ENCODE data around the gene COPS6. TPM values are rescaled to one million over a fixed set of nuclear protein-coding genes. Genes with fewer than 3 reads are reported as not detected.

The COPS6 gene
- total RNA-seq, 1 donor from 2014 or later: 77.4 TPM

DNA sequence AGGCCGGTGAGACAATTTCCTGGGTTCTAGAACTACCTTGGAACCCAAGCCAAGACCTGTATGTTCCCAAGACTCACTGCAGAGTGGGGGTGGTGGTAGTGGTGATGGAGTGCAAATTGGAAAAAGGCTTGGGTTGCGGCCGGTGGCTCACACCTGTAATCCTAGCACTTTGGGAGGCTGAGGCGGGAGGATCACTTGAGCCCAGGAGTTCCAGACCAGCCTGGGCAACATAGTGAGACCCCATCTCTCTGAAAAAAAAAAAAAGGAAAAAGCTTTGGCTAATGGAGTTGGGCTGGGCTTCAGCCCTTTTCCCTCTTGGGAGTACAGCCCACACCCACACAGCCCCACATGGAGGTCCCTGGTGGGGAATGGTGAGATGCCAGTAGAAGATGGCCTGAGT, 16.8 kb downstream of the COPS6 start:
- Mint-ChIP-seq H3K27ac (ENCODE audit: unreplicated experiment) (no peak overlapping the region), H3K9me3 (ENCODE audit: unreplicated experiment) (peaks cover 11% of the 10 kb centered on the region), H3K4me1 (ENCODE audit: low read depth, unreplicated experiment) (no peaks in the 10 kb centered on the region), H3K36me3 (ENCODE audit: unreplicated experiment) (no peaks in the 10 kb centered on the region), H3K27me3 (ENCODE audit: unreplicated experiment) (peaks cover 16% of the 10 kb centered on the region), H3K4me3 (ENCODE audit: unreplicated experiment) (no peak overlapping the region)
- TF ChIP-seq, protein P1, sequence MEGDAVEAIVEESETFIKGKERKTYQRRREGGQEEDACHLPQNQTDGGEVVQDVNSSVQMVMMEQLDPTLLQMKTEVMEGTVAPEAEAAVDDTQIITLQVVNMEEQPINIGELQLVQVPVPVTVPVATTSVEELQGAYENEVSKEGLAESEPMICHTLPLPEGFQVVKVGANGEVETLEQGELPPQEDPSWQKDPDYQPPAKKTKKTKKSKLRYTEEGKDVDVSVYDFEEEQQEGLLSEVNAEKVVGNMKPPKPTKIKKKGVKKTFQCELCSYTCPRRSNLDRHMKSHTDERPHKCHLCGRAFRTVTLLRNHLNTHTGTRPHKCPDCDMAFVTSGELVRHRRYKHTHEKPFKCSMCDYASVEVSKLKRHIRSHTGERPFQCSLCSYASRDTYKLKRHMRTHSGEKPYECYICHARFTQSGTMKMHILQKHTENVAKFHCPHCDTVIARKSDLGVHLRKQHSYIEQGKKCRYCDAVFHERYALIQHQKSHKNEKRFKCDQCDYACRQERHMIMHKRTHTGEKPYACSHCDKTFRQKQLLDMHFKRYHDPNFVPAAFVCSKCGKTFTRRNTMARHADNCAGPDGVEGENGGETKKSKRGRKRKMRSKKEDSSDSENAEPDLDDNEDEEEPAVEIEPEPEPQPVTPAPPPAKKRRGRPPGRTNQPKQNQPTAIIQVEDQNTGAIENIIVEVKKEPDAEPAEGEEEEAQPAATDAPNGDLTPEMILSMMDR (IDR thresholded peaks at IDR 0.05; ENCODE audit: partially characterized antibody, unreplicated experiment): no peak
- DNase-seq: no peak

DNA sequence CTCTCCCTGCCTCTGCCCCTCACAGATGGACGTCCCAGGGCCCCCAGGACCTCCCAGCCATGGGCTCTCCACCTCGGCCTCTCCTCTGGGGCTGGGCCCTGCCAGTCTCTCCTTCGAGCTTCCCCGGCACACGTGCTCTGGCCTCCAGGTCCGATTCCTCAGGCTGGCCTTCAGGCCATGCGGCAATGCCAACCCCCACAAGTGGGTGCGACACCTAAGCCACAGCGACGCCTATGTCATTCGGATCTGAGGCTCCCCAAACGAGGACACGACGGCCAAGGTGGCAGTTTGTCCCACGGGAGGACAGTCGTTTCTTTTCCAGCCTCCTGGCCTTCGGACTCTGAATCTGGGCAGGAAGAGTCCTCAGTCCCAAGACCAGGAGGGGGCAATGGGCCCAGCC, 17.9 kb downstream of the COPS6 start:
- peaks cover 10% of the 10 kb centered on the region for H3K27me3 Mint-ChIP-seq (ENCODE audit: unreplicated experiment)
- no peaks in the 10 kb centered on the region for H3K36me3 Mint-ChIP-seq (ENCODE audit: unreplicated experiment)
- no peak for DNase-seq
- H3K4me1 Mint-ChIP-seq (ENCODE audit: low read depth, unreplicated experiment): no peaks in the 10 kb centered on the region
- H3K27ac Mint-ChIP-seq (ENCODE audit: unreplicated experiment): no peak overlapping the region
- no peak overlapping the region for H3K4me3 Mint-ChIP-seq (ENCODE audit: unreplicated experiment)
- TF ChIP-seq, protein P1 (IDR thresholded peaks at IDR 0.05; ENCODE audit: partially characterized antibody, unreplicated experiment): no peak
- peaks cover 6% of the 10 kb centered on the region for H3K9me3 Mint-ChIP-seq (ENCODE audit: unreplicated experiment)

DNA sequence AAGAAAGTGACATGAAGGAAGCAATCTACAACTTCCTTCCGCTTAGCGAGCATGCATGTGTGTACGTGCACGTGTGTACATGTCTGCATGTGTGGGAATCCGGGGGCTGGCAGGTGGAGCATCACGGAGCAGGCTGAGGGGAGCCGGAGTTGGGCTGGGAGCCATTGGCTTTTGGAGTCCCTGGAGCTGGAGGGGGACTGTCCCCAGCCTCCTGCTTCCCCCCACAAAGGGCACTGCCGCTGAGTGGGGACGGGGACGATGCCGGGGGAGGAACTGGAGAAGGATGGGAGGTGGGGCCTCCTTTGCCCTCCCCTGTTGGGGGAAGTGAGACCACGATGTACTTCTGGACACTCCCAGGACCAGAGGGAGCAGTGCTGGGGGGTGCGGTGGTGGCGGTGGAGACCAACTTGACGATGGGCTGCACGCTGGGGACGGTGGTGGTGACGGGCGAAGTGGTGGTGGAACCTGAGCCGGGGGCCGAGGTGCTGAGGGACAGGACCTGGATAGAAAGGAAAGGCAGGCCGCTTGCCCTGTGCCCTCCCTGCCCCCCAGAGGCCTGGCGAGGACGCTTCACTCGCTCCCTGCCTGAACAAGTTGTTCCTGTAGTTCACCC, 18.5 kb downstream of the COPS6 start:
- Mint-ChIP-seq H3K36me3 (ENCODE audit: unreplicated experiment) (no peaks in the 10 kb centered on the region), H3K4me1 (ENCODE audit: low read depth, unreplicated experiment) (no peaks in the 10 kb centered on the region), H3K27ac (ENCODE audit: unreplicated experiment) (no peak overlapping the region), H3K27me3 (ENCODE audit: unreplicated experiment) (peaks cover 10% of the 10 kb centered on the region), H3K4me3 (ENCODE audit: unreplicated experiment) (no peak overlapping the region), H3K9me3 (ENCODE audit: unreplicated experiment) (peaks cover 6% of the 10 kb centered on the region)
- DNase-seq: no peak
- TF ChIP-seq, protein P1 (IDR thresholded peaks at IDR 0.05; ENCODE audit: partially characterized antibody, unreplicated experiment): no peak

DNA sequence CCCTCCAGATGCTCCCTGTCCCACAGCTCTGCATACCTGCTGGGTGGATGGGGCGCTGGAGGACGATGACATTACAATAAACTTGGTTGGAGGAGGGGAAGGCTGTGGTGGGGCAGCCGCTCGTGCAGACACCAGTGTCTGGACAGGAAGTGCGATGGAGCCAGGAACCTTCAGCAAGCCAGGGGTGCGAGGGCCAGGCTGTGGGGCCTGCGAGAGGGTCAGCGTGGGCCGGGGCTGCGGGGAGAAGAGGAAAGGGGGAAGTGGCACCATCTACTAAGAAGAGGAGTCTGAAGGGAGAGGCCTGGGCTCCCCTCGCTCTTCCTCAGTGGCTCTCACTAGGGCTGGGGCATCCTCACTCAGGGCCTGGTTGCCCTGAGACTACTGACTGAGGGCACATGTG, 19.1 kb downstream of the COPS6 start:
- Mint-ChIP-seq H3K4me3 (ENCODE audit: unreplicated experiment) (no peak overlapping the region), H3K4me1 (ENCODE audit: low read depth, unreplicated experiment) (no peaks in the 10 kb centered on the region), H3K27ac (ENCODE audit: unreplicated experiment) (no peak overlapping the region), H3K27me3 (ENCODE audit: unreplicated experiment) (peaks cover 7% of the 10 kb centered on the region), H3K36me3 (ENCODE audit: unreplicated experiment) (no peaks in the 10 kb centered on the region), H3K9me3 (ENCODE audit: unreplicated experiment) (peaks cover 4% of the 10 kb centered on the region)
- TF ChIP-seq, protein P1 (IDR thresholded peaks at IDR 0.05; ENCODE audit: partially characterized antibody, unreplicated experiment): no peak
- DNase-seq: no peak

DNA sequence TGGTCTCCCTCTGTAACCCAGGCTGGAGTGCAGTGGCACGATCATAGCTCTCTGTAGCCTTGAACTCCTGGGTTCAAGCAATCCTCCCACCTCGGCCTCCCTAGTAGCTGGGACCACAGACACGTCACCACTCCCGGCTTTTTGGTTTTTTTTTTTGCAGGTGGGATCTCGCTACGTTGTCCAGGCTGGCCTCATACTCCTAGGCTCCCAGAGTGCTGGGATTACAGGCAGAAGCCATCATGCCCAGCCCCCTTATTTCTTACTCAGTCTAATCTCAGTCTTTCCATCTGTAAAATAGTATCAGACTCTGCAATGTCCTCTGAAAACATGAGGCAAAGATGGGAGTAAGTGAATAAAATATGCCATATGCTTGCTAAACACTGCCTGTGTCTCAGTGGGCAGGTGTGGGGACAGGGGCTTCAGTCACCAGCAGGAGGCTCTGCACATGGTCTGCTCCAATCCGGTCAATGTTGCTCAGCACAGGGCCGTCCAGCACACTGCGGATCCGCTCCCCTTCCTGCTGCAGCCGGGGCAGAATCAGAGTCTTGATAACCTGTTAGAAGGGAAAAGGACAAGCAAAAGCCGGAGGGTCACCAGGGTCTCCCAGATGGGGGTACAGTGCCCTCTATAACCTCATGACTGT, 20.9 kb downstream of the COPS6 start:
- Mint-ChIP-seq H3K4me3 (ENCODE audit: unreplicated experiment) (no peak overlapping the region), H3K9me3 (ENCODE audit: unreplicated experiment) (no peaks in the 10 kb centered on the region), H3K4me1 (ENCODE audit: low read depth, unreplicated experiment) (no peaks in the 10 kb centered on the region), H3K36me3 (ENCODE audit: unreplicated experiment) (no peaks in the 10 kb centered on the region), H3K27ac (ENCODE audit: unreplicated experiment) (no peak overlapping the region), H3K27me3 (ENCODE audit: unreplicated experiment) (peaks cover 5% of the 10 kb centered on the region)
- TF ChIP-seq, protein P1 (IDR thresholded peaks at IDR 0.05; ENCODE audit: partially characterized antibody, unreplicated experiment): no peak
- no peak for DNase-seq
